Urothelium cell line (cell line): ENCODE measurements around the gene DCTPP1.

Experiments
- DNase-seq: peaks from one replicate; pipeline ENCODE4 v3.0.0; 2011; ENCODE audit warnings: low spot score, mixed read lengths
- FAIRE-seq: peaks from 2 replicates; lab custom pipeline; 2011; peaks lifted over from hg19 to GRCh38; lab: Jason Lieb, UNC

DCTPP1 gene

DNA sequence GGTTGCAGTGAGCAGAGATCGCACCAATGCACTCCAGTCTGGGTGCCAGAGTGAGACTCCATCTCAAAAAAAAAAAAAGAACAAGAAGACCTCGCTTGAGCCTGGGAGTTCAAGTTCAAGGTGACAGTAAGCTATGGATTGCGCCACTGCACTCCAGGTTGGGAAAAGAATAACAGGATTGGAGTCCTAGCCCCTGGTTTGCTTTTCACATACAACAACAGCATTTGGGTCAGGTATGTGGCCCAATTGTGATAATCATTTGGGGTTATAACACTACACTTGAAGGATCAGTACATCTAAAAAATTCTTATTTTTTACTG lies 19.2 kb upstream of the DCTPP1 start:
- FAIRE-seq (no peak), DNase-seq (no peak)

DNA sequence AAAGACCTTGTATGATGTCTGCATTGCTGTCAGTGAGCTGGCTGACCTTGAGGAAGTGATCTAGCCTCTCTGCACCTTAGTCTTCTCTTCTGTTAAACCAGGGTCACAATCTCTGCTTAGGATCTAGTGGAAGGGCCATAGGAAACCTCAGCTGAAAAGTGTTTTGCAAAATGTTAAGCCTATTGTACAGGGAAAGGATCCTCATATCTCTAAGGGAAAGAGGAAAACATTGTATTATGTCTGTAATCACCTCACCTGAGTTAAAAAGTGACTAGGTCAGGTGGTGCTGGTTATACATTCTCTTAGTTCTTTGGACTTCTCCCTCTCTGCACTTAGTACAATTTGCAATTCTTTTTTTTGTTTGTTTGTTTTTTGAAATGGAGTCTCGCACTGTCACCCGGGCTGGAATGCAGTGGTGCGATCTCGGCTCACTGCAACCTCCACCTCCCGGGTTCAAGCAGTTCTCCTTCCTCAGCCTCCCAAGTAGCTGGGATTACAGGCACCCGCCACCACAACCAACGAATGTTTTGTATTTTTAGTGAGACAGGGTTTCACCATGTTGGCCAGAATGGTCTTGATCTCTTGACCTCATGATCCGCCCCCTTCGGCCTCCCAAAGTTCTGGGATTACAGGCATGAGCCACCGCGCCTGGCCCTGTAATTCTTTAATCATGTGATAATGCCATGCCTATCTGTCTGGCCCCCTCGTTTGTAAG lies 17.8 kb upstream of the DCTPP1 start:
- no peak for FAIRE-seq
- DNase-seq = no peak

DNA sequence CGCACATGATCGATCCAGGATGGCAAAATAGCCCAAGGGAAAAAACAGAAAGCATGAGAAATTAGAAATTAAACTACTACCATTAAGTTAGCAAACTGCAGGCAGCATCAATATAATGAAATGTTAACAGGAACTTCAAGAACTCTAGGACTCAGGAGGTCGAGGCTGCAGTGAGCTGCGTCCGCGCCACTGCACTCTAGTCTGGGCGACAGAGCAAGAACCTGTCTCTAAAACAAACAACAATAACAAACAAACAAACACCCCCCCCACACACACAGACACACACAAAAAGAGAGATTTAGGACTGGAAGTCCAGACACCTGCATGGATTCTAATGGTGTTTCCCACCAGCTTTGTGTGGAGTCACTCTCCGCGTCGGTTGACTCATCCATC lies 16.4 kb upstream of the DCTPP1 start:
- DNase-seq (no peak), FAIRE-seq (no peak)

DNA sequence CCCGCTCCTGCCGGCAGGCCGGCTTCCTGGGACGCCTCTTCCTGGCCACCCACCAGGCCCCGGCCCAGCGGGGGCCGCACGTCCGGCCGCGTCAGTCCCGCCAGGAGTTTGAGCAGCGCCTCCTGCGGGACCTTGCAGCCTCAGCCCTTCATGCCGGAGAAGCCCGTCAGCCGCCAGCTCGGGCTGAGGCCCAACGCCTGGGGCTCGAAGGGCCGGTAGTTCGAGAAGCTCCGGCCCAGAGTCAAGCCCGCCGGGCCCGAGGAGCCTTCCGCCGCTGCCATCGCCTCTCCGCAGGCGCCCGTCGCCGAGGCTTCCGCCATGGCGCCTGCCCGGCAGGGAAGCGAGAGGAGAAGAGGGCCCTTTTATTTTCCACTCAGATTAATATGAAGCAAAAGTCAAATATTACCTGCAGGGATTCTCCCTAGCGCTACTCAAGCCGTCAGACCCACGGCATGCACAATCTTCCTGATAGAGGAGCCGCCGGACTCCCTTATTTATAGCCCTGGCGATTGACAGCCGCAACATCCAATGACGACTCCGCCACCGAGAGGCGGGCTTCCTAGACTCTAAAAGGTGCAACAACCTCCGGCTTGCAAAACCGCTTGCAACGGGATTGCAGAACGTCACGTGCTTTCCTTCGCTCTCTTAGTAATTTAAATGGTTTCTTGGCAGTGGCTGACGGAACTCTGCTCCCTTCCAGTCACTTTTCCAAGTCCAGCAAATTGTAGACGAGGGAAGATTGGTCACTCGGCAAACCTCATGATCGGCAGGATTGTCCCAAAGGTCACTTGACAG lies 15.8 kb upstream of the DCTPP1 start, which contains the start of gene SEPHS2:
TSS of gene SEPHS2 (minus strand) at position 467 of the 795 bp plus-strand sequence. CDS start at position 320, 147 bp downstream.
- DNase-seq (peak; percentile 90), FAIRE-seq (no peak)

DNA sequence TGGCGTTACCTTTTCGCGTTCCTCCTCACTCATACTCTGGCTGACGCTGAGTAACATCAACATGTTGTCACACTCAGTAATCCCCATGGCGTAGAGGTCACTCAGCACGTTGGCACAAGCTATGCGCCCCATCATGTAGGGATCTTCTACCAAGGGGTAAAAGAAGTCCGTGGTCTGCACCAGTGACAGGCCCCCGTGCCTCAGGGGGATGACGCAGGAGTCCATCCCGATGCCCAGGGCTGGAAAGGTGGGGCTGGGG lies 15.2 kb upstream of the DCTPP1 start:
- no peak for FAIRE-seq

DNA sequence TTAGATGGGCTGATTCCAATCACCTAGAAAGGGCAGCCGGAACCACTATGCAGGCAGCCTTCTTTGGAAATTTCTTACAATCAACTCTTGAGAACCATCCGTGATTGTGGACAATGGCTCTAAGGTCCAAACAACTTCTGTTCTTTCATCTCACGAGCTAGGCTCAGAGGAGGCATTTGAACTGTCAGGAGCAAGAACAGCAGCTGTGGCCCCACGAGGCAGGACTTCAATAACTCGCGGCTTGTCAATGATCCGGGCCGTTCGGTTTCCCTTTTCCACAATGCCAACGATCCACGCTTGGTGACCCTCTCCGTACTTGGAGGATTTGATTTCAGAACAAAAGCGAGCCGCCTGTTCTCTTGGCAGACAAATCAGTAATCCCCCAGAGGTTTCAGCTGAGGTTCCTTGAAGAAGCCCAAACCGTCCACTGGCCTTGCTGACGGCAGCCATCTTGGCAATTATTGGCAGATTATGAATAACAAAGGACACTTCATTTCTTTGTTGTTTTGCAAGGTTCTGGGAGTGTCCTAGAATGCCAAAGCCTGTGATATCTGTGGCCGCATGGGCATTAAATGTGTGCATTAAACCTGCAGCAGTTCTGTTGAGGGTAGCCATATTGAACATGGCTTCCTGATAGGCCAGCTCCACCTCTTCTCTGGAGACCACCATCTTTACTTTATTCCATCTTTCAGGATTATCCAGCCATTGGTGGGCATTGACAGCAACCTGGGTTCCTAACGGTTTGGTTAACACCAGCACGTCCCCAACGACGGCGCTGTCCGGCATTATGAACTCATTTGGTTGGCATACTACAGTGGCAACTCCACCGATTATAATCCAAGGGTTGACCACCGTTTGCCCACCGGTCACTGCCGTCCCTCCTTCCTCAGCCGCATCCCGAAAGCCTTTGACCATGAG lies 14.7 kb upstream of the DCTPP1 start:
- FAIRE-seq = no peak

More for the DNA sequence above, 15.2 kb upstream of the DCTPP1 start:
- no peak for DNase-seq

DNA sequence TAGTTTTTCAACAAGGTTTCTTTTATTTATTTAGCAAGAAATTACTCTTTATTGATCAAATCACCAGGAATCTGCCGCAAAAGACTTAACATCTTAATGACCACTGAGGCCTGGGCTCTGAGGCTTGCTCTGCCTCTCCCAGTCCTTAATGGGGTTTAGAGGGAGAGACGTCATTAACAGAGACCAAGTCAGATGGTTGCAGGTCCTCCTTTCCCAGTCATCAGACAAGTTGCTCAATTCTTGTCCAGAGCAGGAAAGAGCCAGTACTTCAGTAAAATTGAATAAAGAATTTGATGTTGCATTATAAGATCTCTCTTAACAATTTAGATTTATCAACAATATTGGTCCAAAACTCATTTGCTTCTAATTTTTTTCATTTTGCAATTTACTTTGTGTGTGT lies 13.8 kb upstream of the DCTPP1 start:
- DNase-seq (no peak), FAIRE-seq (no peak)

More for the DNA sequence above, 14.7 kb upstream of the DCTPP1 start:
- no peak for DNase-seq

DNA sequence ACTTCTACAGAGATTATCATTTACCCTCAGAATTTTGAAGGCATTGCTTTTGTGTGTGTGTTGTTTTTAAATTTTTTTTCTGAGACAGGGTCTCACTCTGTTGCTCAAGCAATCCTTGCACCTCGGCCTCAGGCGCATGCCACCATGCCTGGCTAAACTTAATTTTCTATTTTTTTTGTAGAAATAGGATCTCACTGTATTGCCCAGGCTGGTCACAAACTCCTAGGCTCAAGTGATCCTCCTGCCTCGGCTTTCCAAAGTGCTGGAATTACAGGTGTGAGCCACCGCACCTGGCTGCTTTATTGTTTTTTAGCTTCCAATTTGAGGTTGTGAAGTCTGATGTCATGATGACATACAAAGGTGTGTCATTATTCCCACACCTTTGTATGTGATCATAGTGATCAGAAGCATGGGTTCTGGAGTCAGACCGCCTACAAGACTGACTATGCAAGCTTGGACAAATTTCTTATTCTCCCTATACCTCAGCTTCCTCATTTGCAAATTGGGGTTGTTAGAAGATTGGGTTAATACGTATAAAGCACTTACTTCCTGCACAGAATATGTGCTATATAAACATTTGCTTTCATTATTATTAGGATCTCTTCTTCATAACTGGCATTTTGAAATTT lies 10.0 kb upstream of the DCTPP1 start:
- DNase-seq (no peak), FAIRE-seq (no peak)

DNA sequence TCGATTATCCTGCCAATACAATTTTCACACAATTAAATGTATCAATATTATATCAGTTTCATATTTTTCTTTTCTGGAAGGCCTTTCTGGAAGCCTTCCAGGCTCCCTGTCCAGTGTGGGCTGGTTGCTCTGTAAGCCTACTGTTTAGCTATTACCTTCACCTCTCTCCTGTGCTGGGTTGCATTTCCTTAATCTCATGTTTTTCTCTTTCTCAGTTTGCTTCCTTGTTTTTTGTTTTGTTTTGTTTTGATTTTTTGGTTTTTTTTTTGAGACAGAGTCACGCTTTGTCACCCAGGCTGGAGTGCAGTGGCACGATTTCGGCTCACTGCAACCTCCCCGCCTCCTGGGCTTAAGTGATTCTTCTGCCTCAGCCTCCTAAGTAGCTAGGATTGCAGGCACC lies 9.0 kb upstream of the DCTPP1 start:
- FAIRE-seq (no peak), DNase-seq (no peak)

DNA sequence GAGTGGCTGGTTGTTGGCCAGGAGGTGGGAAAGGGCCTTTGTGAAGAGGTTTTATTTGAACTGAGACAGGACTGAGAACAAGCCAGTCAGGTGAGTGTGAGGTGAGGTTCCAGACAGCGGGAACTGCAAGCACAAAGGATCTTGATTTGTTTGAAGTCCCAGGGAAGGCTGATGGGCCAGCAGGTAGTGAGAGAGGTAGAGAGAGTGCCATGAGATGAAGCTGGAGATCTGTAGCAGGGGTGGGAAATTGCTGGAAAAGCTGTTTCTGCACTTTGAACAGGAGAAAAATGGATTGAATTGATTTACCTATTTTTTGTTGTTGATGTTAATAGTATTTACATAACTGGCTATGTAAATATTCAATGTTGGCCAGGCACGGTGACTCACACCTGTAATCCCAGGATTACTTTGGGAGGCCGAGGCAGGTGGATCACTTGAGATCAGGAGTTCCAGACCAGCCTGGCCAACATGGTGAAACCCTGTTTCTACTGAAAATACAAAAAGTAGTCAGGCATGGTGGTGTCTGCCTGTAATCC lies 7.7 kb upstream of the DCTPP1 start:
- no peak for FAIRE-seq
- DNase-seq = no peak

DNA sequence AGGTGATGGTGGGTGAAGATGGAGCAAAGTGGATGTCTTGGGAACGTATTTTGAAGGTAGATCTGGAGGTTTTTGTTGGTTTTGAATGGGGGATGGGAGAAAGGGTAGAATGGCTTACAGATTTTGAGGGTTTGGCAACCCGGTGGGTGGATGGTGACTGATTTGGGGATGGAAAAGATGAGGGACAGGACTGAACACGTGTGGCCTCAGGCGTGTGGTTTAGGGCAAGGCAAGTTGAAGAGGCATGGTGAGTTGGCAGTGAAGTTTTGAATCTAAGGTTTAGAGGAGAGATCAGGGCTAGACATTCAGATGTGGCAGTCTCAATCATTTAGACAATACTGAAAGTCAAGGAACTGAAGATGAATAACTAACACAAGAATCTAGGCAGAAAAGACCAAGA lies 5.0 kb upstream of the DCTPP1 start:
- DNase-seq (no peak), FAIRE-seq (no peak)

DNA sequence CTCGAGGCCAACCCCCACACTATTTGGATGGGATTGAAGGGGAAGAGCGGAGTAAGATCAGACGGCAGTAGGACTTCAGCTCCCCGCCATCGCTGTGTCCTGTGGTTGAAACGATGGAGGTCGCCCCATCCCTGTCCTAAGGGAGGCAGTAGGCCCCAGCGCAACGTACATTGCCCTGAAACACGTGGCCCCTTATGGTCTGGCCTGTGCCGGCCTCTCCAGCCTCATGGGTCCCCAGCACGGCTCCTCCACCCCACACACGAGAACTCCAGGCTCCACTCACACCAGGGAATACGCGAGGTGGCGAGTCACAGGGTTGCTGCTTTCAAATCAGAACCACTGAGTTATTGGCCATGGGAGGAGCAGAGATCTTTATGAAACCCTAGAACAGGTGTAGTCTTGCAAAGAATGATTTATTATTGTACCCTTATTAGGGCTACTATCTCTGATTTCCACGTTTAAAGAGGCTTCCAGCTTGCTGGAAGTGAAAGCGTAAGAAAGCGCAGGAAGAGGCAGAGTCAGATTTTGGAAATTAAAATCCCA lies 669 bp upstream of the DCTPP1 start:
- no peak for DNase-seq
- no peak for FAIRE-seq

DNA sequence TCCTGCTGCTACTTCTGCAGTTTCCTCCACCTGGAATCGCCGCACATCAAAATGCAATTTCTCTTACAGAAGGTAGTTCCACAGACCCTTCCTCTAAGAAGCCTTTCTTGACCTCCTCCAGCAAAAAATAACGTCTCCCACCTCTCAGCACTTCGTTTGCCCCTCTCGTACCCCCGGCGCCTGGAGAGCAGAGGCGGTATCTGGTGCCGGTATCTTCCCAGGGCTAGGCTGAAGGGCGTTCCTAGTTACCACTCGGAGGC lies 482 bp downstream of the DCTPP1 start:
- peak; percentile 17 for DNase-seq
- FAIRE-seq = no peak

DNA sequence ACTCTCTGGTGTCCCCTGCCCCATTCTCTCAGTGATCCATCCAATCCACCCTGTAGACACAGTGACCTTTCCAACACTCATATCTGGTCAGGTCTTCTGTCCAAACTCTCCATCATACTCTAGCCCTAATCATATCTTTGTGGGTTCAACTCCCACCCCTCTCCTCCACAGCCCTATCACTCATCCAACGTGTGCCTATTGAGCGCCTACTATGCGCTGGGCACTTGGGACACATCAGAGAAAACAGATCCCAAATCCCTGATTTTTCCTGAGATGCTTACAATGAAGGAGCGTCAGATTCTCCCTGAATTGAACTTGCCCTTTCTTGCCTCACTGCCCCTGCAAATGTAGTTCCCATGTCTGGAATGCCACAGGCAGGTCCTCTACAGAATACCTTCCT lies 1.8 kb downstream of the DCTPP1 start:
- FAIRE-seq = no peak

DNA sequence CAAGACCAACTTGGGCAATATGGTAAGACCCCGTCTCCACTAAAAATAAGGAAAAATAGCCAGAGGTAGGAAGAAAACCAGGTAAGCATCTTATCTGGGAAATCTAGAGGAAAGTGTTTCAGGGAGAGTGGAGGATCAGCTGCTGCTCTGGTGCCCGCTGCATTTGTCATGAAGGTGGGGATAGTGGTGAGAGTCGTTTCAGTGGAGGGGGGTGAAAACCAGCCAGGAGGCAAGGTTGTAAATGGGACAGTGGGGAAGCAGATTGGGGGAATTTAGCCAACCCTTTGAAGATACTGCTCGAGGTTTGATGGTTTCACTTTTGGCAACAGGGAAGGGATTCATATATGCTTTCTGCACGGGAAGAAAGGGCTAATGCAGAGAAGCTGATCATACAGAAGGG lies 8.8 kb downstream of the DCTPP1 start:
- no peak for FAIRE-seq
- no peak for DNase-seq

More for the DNA sequence above, 1.8 kb downstream of the DCTPP1 start:
- DNase-seq = no peak

DNA sequence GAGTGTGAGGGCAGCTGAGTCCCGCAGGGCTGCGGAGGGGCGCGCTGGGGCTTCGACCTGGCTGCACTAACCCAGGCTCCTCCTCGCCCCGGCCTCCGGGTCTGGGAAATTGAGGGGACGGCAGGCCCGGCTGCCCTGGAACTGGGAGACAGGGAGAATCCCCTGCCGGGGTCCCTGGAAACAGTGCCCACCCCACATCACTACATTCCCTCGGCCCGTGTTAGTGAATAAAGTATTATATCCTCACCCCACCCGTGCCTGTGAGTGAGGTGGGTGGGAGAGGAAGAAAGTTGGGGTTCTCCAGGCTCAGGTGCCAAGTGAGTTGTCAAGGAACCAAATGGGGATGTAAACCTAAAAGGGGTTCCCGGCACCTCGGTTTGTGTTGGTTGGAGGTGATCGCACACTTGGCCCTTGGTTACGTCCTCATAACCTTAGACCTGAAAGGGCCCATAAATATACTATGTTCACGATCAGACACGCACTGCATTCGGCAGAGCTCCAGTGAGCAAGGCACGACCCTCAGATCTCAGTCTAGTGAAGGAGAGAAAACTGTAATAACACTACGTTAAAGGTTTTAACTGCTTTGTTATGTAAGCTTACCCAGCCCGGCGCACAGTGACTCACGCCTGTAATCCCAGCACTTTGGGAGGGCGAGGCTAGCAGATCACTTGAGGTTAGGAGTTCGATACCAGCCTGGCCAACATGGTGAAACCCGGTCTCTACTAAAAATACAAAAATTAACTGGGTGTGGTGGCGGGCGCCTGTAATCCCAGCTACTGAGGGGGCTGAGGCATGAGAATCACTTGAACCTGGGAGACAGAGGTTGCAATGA lies 11.3 kb downstream of the DCTPP1 start:
- DNase-seq (no peak), FAIRE-seq (no peak)

DNA sequence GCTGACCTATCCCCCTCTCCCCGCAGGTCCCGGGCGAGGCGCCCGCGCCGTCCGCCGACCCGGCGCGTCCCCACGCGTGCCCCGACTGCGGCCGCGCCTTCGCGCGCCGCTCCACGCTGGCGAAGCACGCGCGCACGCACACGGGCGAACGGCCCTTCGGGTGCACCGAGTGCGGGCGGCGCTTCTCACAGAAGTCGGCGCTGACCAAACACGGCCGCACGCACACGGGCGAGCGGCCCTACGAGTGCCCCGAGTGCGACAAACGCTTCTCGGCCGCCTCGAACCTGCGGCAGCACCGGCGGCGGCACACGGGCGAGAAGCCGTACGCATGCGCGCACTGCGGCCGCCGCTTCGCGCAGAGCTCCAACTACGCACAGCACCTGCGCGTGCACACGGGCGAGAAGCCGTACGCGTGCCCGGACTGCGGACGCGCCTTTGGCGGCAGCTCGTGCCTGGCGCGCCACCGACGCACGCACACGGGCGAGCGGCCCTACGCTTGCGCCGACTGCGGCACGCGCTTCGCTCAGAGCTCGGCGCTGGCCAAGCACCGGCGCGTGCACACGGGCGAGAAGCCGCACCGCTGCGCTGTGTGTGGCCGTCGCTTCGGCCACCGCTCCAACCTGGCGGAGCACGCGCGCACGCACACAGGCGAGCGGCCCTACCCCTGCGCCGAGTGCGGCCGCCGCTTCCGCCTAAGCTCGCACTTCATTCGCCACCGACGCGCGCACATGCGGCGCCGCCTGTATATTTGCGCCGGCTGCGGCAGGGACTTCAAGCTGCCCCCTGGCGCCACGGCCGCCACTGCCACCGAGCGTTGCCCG lies 12.1 kb downstream of the DCTPP1 start:
- FAIRE-seq (no peak), DNase-seq (no peak)

DNA sequence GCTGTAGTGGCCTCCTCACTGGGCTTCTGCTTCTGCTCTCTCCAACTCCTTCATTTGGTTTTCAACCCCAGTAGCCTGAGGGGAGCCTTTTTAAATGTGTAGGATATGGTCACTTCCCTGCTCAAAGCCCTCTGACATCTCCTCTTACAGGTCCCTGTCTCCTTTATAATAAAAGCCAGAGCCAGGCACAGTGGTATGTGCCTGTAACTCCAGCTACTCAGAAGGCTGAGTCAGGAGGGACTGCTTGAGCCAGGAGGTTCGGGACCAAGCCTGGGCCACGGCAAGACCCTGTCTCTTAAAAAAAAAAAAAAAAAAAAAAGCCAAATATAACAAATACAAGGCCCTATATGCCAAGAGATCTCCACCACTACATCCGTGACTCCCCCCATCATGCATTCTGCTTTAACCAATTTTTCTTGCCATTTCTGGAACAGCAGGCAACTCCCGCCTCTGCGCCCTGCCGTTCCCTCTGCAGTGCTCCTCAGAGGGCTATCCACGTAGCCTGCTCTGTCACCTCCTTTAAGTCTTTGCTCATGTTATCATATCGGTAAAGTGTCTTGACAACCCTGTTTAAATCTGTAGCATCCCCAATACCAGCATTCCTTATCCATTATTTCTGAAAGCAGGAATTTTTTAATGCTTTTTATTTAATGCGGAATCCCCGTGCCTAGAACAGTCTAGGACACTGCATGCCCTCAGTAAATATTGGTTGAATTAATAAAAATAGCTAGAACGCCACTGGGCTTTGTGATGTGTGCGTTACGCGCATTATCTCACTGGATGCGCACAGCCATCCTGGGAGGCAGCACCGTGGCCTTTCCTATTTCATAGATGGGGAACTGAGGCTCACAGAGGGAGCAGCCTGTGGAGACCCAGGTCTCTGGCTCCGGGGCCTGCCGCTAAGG lies 13.0 kb downstream of the DCTPP1 start:
- FAIRE-seq (no peak), DNase-seq (no peak)
